ENCODE data around the gene RPS6KA2.
A peak's percentile ranks its signal among the peaks of the same experiment; 100 is the strongest.
"Not testable (repeated sequence)": the region's sequence is repeated elsewhere in the genome, so short reads cannot be mapped to it uniquely, and the experiment has no call there.

RPS6KA2 gene

GRCh38 chr6:166637812-166638572, 10.9 kb upstream of the RPS6KA2 start:
- no peak for DNase-seq
- in situ Hi-C loops (cut with MboI; ENCODE audit: low pct_unique_long_range_greater_than_20kb, low sequenced_read_pairs), result no loop called here

GRCh38 chr6:166636934-166637333, 9.9 kb upstream of the RPS6KA2 start:
- DNase-seq, result no peak
- in situ Hi-C loops (cut with MboI; ENCODE audit: low pct_unique_long_range_greater_than_20kb, low sequenced_read_pairs), result no loop called here

- in situ Hi-C loops (cut with MboI; ENCODE audit: low pct_unique_long_range_greater_than_20kb, low sequenced_read_pairs), result no loop called here
- no peak for DNase-seq
Measured at GRCh38 chr6:166636191-166636933, 9.3 kb upstream of the RPS6KA2 start.

- in situ Hi-C loops (cut with MboI; ENCODE audit: low pct_unique_long_range_greater_than_20kb, low sequenced_read_pairs), result no loop called here
Measured at GRCh38 chr6:166635013-166635970, 8.2 kb upstream of the RPS6KA2 start.

GRCh38 chr6:166634581-166634980, 7.5 kb upstream of the RPS6KA2 start:
- DNase-seq; in situ Hi-C loops (cut with MboI; ENCODE audit: low pct_unique_long_range_greater_than_20kb, low sequenced_read_pairs): not testable (repeated sequence)

More at GRCh38 chr6:166635013-166635970, 8.2 kb upstream of the RPS6KA2 start:
- no peak for DNase-seq

- peak; percentile 47 for DNase-seq
- in situ Hi-C loops (cut with MboI; ENCODE audit: low pct_unique_long_range_greater_than_20kb, low sequenced_read_pairs), result no loop called here
Measured at GRCh38 chr6:166633732-166634535, 6.9 kb upstream of the RPS6KA2 start.

GRCh38 chr6:166632731-166633130, 5.7 kb upstream of the RPS6KA2 start:
- in situ Hi-C loops (cut with MboI; ENCODE audit: low pct_unique_long_range_greater_than_20kb, low sequenced_read_pairs), result no loop called here
- no peak for DNase-seq

GRCh38 chr6:166630462-166630861, 3.4 kb upstream of the RPS6KA2 start:
- DNase-seq, result no peak
- in situ Hi-C loops (cut with MboI; ENCODE audit: low pct_unique_long_range_greater_than_20kb, low sequenced_read_pairs), result no loop called here

GRCh38 chr6:166629628-166630027, 2.6 kb upstream of the RPS6KA2 start:
- DNase-seq, result peak; percentile 21
- in situ Hi-C loops (cut with MboI; ENCODE audit: low pct_unique_long_range_greater_than_20kb, low sequenced_read_pairs), result no loop called here

- DNase-seq, result no peak
- in situ Hi-C loops (cut with MboI; ENCODE audit: low pct_unique_long_range_greater_than_20kb, low sequenced_read_pairs), result no loop called here
Measured at GRCh38 chr6:166627875-166628801, 1.1 kb upstream of the RPS6KA2 start.

GRCh38 chr6:166626177-166627032, 646 bp downstream of the RPS6KA2 start:
- peak; percentile 20 for DNase-seq
- in situ Hi-C loops (cut with MboI; ENCODE audit: low pct_unique_long_range_greater_than_20kb, low sequenced_read_pairs), result no loop called here

GRCh38 chr6:166625356-166625755, 1.7 kb downstream of the RPS6KA2 start:
- in situ Hi-C loops (cut with MboI; ENCODE audit: low pct_unique_long_range_greater_than_20kb, low sequenced_read_pairs), result no loop called here
- no peak for DNase-seq

- in situ Hi-C loops (cut with MboI; ENCODE audit: low pct_unique_long_range_greater_than_20kb, low sequenced_read_pairs), result no loop called here
- peak; percentile 56 for DNase-seq
Measured at GRCh38 chr6:166624275-166624674, 2.8 kb downstream of the RPS6KA2 start.

GRCh38 chr6:166623318-166623717, 3.7 kb downstream of the RPS6KA2 start:
- no peak for DNase-seq
- in situ Hi-C loops (cut with MboI; ENCODE audit: low pct_unique_long_range_greater_than_20kb, low sequenced_read_pairs), result no loop called here

GRCh38 chr6:166621114-166621540, 5.9 kb downstream of the RPS6KA2 start:
- in situ Hi-C loops (cut with MboI; ENCODE audit: low pct_unique_long_range_greater_than_20kb, low sequenced_read_pairs), result no loop called here
- DNase-seq, result no peak

GRCh38 chr6:166620478-166621113, 6.5 kb downstream of the RPS6KA2 start:
- in situ Hi-C loops (cut with MboI; ENCODE audit: low pct_unique_long_range_greater_than_20kb, low sequenced_read_pairs), result no loop called here
- no peak for DNase-seq

Measured in KBM-7 (cell line).